SK-N-SH (cell line): Measurements from ENCODE around the gene EXOC1.

Experiments used
- CTCF ChIP-seq: fragments of 200-600 bp; sonication (generic); IDR thresholded peaks from 2 replicates; pipeline ENCODE4 v1.6.1; 2017; ENCODE audit warnings: antibody characterized with exemption, mild to moderate bottlenecking, moderate library complexity
- EP300 ChIP-seq, 2 experiments: IDR thresholded peaks; 2 replicates each; pipeline versions ENCODE4 v1.4.0 to v1.6.1; 2012; ENCODE audit warnings: borderline replicate concordance in 1 of 2, low read depth in 1 of 2, low read length in 1 of 2
- FOSL2 ChIP-seq: IDR thresholded peaks from 2 replicates; pipeline ENCODE4 v1.4.0; 2012; ENCODE audit warnings: low read depth, mild to moderate bottlenecking, moderate library complexity, borderline replicate concordance
- FOXJ3 ChIP-seq: sonication (generic); formaldehyde crosslinking; IDR thresholded peaks from 2 replicates; pipeline ENCODE4 v1.5.1; 2020; ENCODE audit warnings: mild to moderate bottlenecking, missing genetic modification reagents
- RAD21 ChIP-seq: IDR thresholded peaks from 2 replicates; pipeline ENCODE4 v1.6.1; 2012; ENCODE audit warnings: mild to moderate bottlenecking, low read length
- REST ChIP-seq: IDR thresholded peaks from 2 replicates; pipeline ENCODE4 v1.6.1; 2012; ENCODE audit warnings: mild to moderate bottlenecking, low read depth, low read length, moderate library complexity
- SIN3A ChIP-seq: IDR thresholded peaks from 2 replicates; pipeline ENCODE4 v1.6.1; 2012; ENCODE audit warnings: low read depth, mild to moderate bottlenecking, low read length, moderate library complexity, borderline replicate concordance
- YY1 ChIP-seq: IDR thresholded peaks from 2 replicates; pipeline ENCODE4 v1.4.0; 2012; ENCODE audit warnings: low read depth, mild to moderate bottlenecking

GRCh38 chr4:55907469-55907868 is 54.0 kb downstream of the EXOC1 start:
- TF ChIP-seq EP300 (IDR thresholded peaks at IDR 0.05; ENCODE audit: borderline replicate concordance in 1 of 2, low read depth in 1 of 2, low read length in 1 of 2) (no peak), RAD21 (no peak), CTCF (no peak), FOSL2 (no peak), REST (no peak), SIN3A (no peak), YY1 (no peak), FOXJ3 (CRISPR knock-in tag) (no peak)
